HG02981 (cell line): ENCODE measurements around the gene TCF3.
A peak's percentile ranks its signal among the peaks of the same experiment; 100 is the strongest.
"Not testable (repeated sequence)": the region's sequence is repeated elsewhere in the genome, so short reads cannot be mapped to it uniquely, and the experiment has no call there.

ENCODE experiments used
- ATAC-seq: cut with Tn5 transposase; IDR thresholded peaks from one replicate; pipeline ENCODE4 v1.9.1; 2021; ENCODE audit warnings: mild to moderate bottlenecking, moderate library complexity; ENCODE audit not compliant: unreplicated experiment

TCF3 gene

GRCh38 chr19:1652471-1653299, at the start of gene TCF3:
Gene TCF3, minus strand, starts transcription at chr19:1652615. Its CDS starts 2,367 bp downstream, at chr19:1650248.
- peak; percentile 67 for ATAC-seq

GRCh38 chr19:1700733-1701663, 48.6 kb upstream of the TCF3 start:
- no peak for ATAC-seq

- ATAC-seq = no peak
Observed at GRCh38 chr19:1699998-1700732, 47.8 kb upstream of the TCF3 start.

- ATAC-seq = no peak
Observed at GRCh38 chr19:1699386-1699785, 47.0 kb upstream of the TCF3 start.

GRCh38 chr19:1698636-1699035, 46.2 kb upstream of the TCF3 start:
- ATAC-seq = no peak

GRCh38 chr19:1695481-1695880, 43.1 kb upstream of the TCF3 start:
- not testable (repeated sequence) for ATAC-seq

GRCh38 chr19:1691589-1692290, 39.3 kb upstream of the TCF3 start:
- ATAC-seq = no peak

- no peak for ATAC-seq
Observed at GRCh38 chr19:1690699-1691307, 38.4 kb upstream of the TCF3 start.

GRCh38 chr19:1685785-1686184, 33.4 kb upstream of the TCF3 start:
- ATAC-seq = not testable (repeated sequence)

GRCh38 chr19:1685046-1685445, 32.6 kb upstream of the TCF3 start:
- no peak for ATAC-seq

GRCh38 chr19:1684573-1684912, 32.1 kb upstream of the TCF3 start:
- ATAC-seq = no peak

- ATAC-seq = no peak
Observed at GRCh38 chr19:1683869-1684572, 31.6 kb upstream of the TCF3 start.

GRCh38 chr19:1680976-1681375, 28.6 kb upstream of the TCF3 start:
- ATAC-seq = no peak

GRCh38 chr19:1678073-1678472, 25.7 kb upstream of the TCF3 start:
- ATAC-seq = no peak

- ATAC-seq = no peak
Observed at GRCh38 chr19:1676351-1677266, 24.2 kb upstream of the TCF3 start.

- no peak for ATAC-seq
Observed at GRCh38 chr19:1675633-1676350, 23.4 kb upstream of the TCF3 start.

- ATAC-seq = no peak
Observed at GRCh38 chr19:1674293-1674679, 21.9 kb upstream of the TCF3 start.
